ENCODE data around the gene DHCR7.

Gene DHCR7

DNA sequence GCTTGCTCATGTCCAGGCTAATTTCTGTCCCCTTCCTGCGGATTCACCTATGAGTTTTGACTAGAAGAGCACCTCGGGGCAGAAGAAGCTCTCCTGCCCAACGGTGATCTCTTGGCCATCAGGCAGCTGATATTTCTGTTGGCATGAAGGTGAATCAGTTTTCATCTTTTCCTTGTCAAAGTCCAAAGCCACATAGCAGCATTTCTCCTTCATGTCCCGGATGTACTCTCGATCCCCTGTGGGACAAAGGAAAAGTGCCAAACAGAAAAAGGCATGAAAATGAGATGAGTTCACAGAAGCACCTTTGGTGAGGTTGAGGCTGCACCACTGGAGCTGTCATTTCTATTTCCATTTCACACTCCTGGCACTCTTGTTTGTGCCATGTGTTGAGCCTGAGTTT lies 56.8 kb downstream of the DHCR7 start:
- H3K18ac ChIP-seq (ENCODE audit: low read length) = no peak overlapping the region
- H3K4ac ChIP-seq (ENCODE audit: low read depth, low read length) = no peak overlapping the region
- H2AK5ac ChIP-seq (ENCODE audit: low read length) = no peak overlapping the region
- H2AFZ ChIP-seq (ENCODE audit: insufficient read depth, low read length, poor library complexity) = no peak overlapping the region
- H4K12ac ChIP-seq (ENCODE audit: low read depth, low read length) = no peak overlapping the region
- H3K27me3 ChIP-seq (ENCODE audit: insufficient read depth, low read length) = no peaks in the 10 kb centered on the region
- no peak overlapping the region for H2BK120ac ChIP-seq (ENCODE audit: insufficient read depth, low read length, poor library complexity)
- DNase-seq = no peak
- no peak overlapping the region for H3K23ac ChIP-seq (ENCODE audit: low read length)
- H3K79me2 ChIP-seq (ENCODE audit: control insufficient read depth, insufficient read depth, low read length, poor library complexity) = no peaks in the 10 kb centered on the region
- peaks cover 17% of the 10 kb centered on the region for H3K9me3 ChIP-seq (ENCODE audit: insufficient read depth, low read depth, low read length)
- no CpG with 5 or more reads among the region's 5 CpGs for WGBS (ENCODE audit: extremely low coverage, insufficient coverage, insufficient read length)
- no peaks in the 10 kb centered on the region for H3K36me3 ChIP-seq (ENCODE audit: control insufficient read depth in 1 of 2, insufficient read depth in 2 of 2, low read length in 2 of 2)
- no peak overlapping the region for H3K27ac ChIP-seq (ENCODE audit: low read depth, low read length)
- H3K4me1 ChIP-seq (ENCODE audit: control insufficient read depth in 1 of 2, insufficient read depth in 2 of 2, low read length in 2 of 2) = no peaks in the 10 kb centered on the region
- no peak overlapping the region for H3K9ac ChIP-seq (ENCODE audit: low read length)
- H3K14ac ChIP-seq (ENCODE audit: low read length) = no peak overlapping the region
- H3K4me2 ChIP-seq (ENCODE audit: low read length) = no peak overlapping the region
- no peak overlapping the region for H3K4me3 ChIP-seq (ENCODE audit: low read depth, low read length)
- no peak overlapping the region for H4K8ac ChIP-seq (ENCODE audit: low read depth, low read length)
- H4K91ac ChIP-seq (ENCODE audit: low read depth, low read length) = no peak overlapping the region
- no peaks in the 10 kb centered on the region for H3K79me1 ChIP-seq (ENCODE audit: low read length)
- H2BK12ac ChIP-seq (ENCODE audit: low read length) = no peak overlapping the region
- no peak overlapping the region for H2BK5ac ChIP-seq (ENCODE audit: low read depth, low read length, poor library complexity)

DNA sequence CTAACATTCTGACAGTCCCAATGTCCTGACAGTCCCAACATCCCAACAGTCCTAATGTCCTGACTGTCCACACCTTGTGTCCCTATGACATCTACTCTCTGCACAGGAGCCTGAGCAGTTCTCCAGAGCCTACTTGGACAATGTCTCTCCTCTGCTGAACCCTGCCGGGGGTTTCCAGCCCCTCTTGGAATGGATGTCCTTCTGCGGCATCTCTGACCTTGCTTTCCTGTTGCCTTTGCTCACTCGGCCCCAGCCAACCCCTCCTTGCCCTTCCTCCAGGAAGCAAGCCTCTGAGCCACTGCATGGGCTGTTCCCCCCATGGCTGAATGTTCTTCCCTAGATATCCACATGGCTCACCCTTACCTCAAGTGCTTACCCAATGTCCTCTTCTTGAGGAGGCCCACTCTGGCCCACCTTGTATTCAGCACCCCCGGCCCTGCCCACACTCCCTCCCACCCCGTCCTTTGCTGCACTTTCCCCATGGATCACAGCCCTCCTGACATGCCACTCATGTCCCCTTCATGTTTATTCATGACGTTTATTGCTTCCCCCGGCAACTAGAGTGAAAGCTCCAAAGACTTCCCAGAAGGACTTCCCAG lies 59.5 kb downstream of the DHCR7 start:
- no CpG with 5 or more reads among the region's 7 CpGs for WGBS (ENCODE audit: extremely low coverage, insufficient coverage, insufficient read length)
- H3K79me2 ChIP-seq (ENCODE audit: control insufficient read depth, insufficient read depth, low read length, poor library complexity) = no peaks in the 10 kb centered on the region

GRCh38 chr11:71387784-71388636 lies 60.2 kb downstream of the DHCR7 start:
- H2AFZ ChIP-seq (ENCODE audit: insufficient read depth, low read length, poor library complexity) = no peak overlapping the region
- H2BK12ac ChIP-seq (ENCODE audit: low read length) = no peak overlapping the region
- H3K14ac ChIP-seq (ENCODE audit: low read length) = no peak overlapping the region
- no peak overlapping the region for H3K9ac ChIP-seq (ENCODE audit: low read length)
- no peaks in the 10 kb centered on the region for H3K36me3 ChIP-seq (ENCODE audit: control insufficient read depth in 1 of 2, insufficient read depth in 2 of 2, low read length in 2 of 2)
- H3K27ac ChIP-seq (ENCODE audit: low read depth, low read length) = no peak overlapping the region
- H2BK5ac ChIP-seq (ENCODE audit: low read depth, low read length, poor library complexity) = no peak overlapping the region
- H2AK5ac ChIP-seq (ENCODE audit: low read length) = no peak overlapping the region
- H3K18ac ChIP-seq (ENCODE audit: low read length) = no peak overlapping the region
- no peak overlapping the region for H2BK120ac ChIP-seq (ENCODE audit: insufficient read depth, low read length, poor library complexity)
- H3K27me3 ChIP-seq (ENCODE audit: insufficient read depth, low read length) = no peaks in the 10 kb centered on the region
- no peaks in the 10 kb centered on the region for H3K4me1 ChIP-seq (ENCODE audit: control insufficient read depth in 1 of 2, insufficient read depth in 2 of 2, low read length in 2 of 2)
- no peak overlapping the region for H4K8ac ChIP-seq (ENCODE audit: low read depth, low read length)
- no peaks in the 10 kb centered on the region for H3K79me1 ChIP-seq (ENCODE audit: low read length)
- H4K12ac ChIP-seq (ENCODE audit: low read depth, low read length) = no peak overlapping the region
- 100% methylated on average over 2 of the region's 23 CpGs for WGBS (ENCODE audit: extremely low coverage, insufficient coverage, insufficient read length)
- no peak overlapping the region for H4K91ac ChIP-seq (ENCODE audit: low read depth, low read length)
- H3K4ac ChIP-seq (ENCODE audit: low read depth, low read length) = no peak overlapping the region
- H3K9me3 ChIP-seq (ENCODE audit: insufficient read depth, low read depth, low read length) = peaks cover 17% of the 10 kb centered on the region
- no peak overlapping the region for H3K23ac ChIP-seq (ENCODE audit: low read length)
- DNase-seq = no peak
- H3K4me2 ChIP-seq (ENCODE audit: low read length) = no peak overlapping the region
- H3K79me2 ChIP-seq (ENCODE audit: control insufficient read depth, insufficient read depth, low read length, poor library complexity) = no peaks in the 10 kb centered on the region
- no peak overlapping the region for H3K4me3 ChIP-seq (ENCODE audit: low read depth, low read length)

More for the DNA sequence above, 59.5 kb downstream of the DHCR7 start:
- H3K36me3 ChIP-seq (ENCODE audit: control insufficient read depth in 1 of 2, insufficient read depth in 2 of 2, low read length in 2 of 2) = no peaks in the 10 kb centered on the region
- H2BK5ac ChIP-seq (ENCODE audit: low read depth, low read length, poor library complexity) = no peak overlapping the region
- H3K27ac ChIP-seq (ENCODE audit: low read depth, low read length) = no peak overlapping the region
- no peak overlapping the region for H3K14ac ChIP-seq (ENCODE audit: low read length)
- H3K27me3 ChIP-seq (ENCODE audit: insufficient read depth, low read length) = no peaks in the 10 kb centered on the region
- H4K12ac ChIP-seq (ENCODE audit: low read depth, low read length) = no peak overlapping the region
- no peak overlapping the region for H2BK120ac ChIP-seq (ENCODE audit: insufficient read depth, low read length, poor library complexity)
- H3K9ac ChIP-seq (ENCODE audit: low read length) = no peak overlapping the region
- no peak overlapping the region for H2BK12ac ChIP-seq (ENCODE audit: low read length)
- peaks cover 17% of the 10 kb centered on the region for H3K9me3 ChIP-seq (ENCODE audit: insufficient read depth, low read depth, low read length)
- DNase-seq = no peak
- H3K23ac ChIP-seq (ENCODE audit: low read length) = no peak overlapping the region
- no peak overlapping the region for H3K4ac ChIP-seq (ENCODE audit: low read depth, low read length)
- H4K91ac ChIP-seq (ENCODE audit: low read depth, low read length) = no peak overlapping the region
- no peak overlapping the region for H2AK5ac ChIP-seq (ENCODE audit: low read length)
- H3K4me2 ChIP-seq (ENCODE audit: low read length) = no peak overlapping the region
- H3K18ac ChIP-seq (ENCODE audit: low read length) = no peak overlapping the region
- no peaks in the 10 kb centered on the region for H3K4me1 ChIP-seq (ENCODE audit: control insufficient read depth in 1 of 2, insufficient read depth in 2 of 2, low read length in 2 of 2)
- H3K79me1 ChIP-seq (ENCODE audit: low read length) = no peaks in the 10 kb centered on the region
- H2AFZ ChIP-seq (ENCODE audit: insufficient read depth, low read length, poor library complexity) = no peak overlapping the region
- H4K8ac ChIP-seq (ENCODE audit: low read depth, low read length) = no peak overlapping the region
- no peak overlapping the region for H3K4me3 ChIP-seq (ENCODE audit: low read depth, low read length)

GRCh38 chr11:71387200-71387599 lies 61.0 kb downstream of the DHCR7 start:
- H4K12ac ChIP-seq (ENCODE audit: low read depth, low read length) = no peak overlapping the region
- DNase-seq = no peak
- no CpG with 5 or more reads among the region's 3 CpGs for WGBS (ENCODE audit: extremely low coverage, insufficient coverage, insufficient read length)

More at GRCh38 chr11:71387200-71387599, 61.0 kb downstream of the DHCR7 start:
- Histone ChIP-seq H3K79me2 (ENCODE audit: control insufficient read depth, insufficient read depth, low read length, poor library complexity) (no peaks in the 10 kb centered on the region), H2BK12ac (ENCODE audit: low read length) (no peak overlapping the region), H3K9me3 (ENCODE audit: insufficient read depth, low read depth, low read length) (peaks cover 18% of the 10 kb centered on the region), H2BK5ac (ENCODE audit: low read depth, low read length, poor library complexity) (no peak overlapping the region), H3K36me3 (ENCODE audit: control insufficient read depth in 1 of 2, insufficient read depth in 2 of 2, low read length in 2 of 2) (no peaks in the 10 kb centered on the region), H3K4me2 (ENCODE audit: low read length) (no peak overlapping the region), H2AK5ac (ENCODE audit: low read length) (no peak overlapping the region), H3K27ac (ENCODE audit: low read depth, low read length) (no peak overlapping the region), H3K79me1 (ENCODE audit: low read length) (no peaks in the 10 kb centered on the region), H2AFZ (ENCODE audit: insufficient read depth, low read length, poor library complexity) (no peak overlapping the region), H4K91ac (ENCODE audit: low read depth, low read length) (no peak overlapping the region), H3K4me3 (ENCODE audit: low read depth, low read length) (no peak overlapping the region), H3K4me1 (ENCODE audit: control insufficient read depth in 1 of 2, insufficient read depth in 2 of 2, low read length in 2 of 2) (no peaks in the 10 kb centered on the region), H3K27me3 (ENCODE audit: insufficient read depth, low read length) (no peaks in the 10 kb centered on the region), H4K8ac (ENCODE audit: low read depth, low read length) (no peak overlapping the region), H3K23ac (ENCODE audit: low read length) (no peak overlapping the region), H3K18ac (ENCODE audit: low read length) (no peak overlapping the region), H3K4ac (ENCODE audit: low read depth, low read length) (no peak overlapping the region), H2BK120ac (ENCODE audit: insufficient read depth, low read length, poor library complexity) (no peak overlapping the region), H3K14ac (ENCODE audit: low read length) (no peak overlapping the region), H3K9ac (ENCODE audit: low read length) (no peak overlapping the region)
